ENCODE data around the gene C1QTNF12. TPM values are rescaled to one million over a fixed set of nuclear protein-coding genes. Genes with fewer than 3 reads are reported as not detected.

C1QTNF12 gene
- total RNA-seq, 2 donors from 2014 or later = 2.9 to 12.5 TPM

- Histone ChIP-seq H3K27me3 (replicated peaks; ENCODE audit: insufficient read depth) (no peaks in the 10 kb centered on the region), H3K4me1 (ENCODE audit: control insufficient read depth in 1 of 2, low read depth in 2 of 2) (peaks cover 0 to under 1% of the 10 kb centered on the region in 2 donors), H3K27ac (no peak overlapping the region), H3K9me3 (no peaks in the 10 kb centered on the region), H3K36me3 (peaks cover 54% of the 10 kb centered on the region), H3K4me3 (no peak overlapping the region)
- ATAC-seq (ENCODE audit: insufficient number of reproducible peaks, low FRiP score, low read depth) (no peak), DNase-seq (ENCODE audit: low spot score) (no peak)
- no peak for TF ChIP-seq CTCF (IDR thresholded peaks at IDR 0.05)
Measured at GRCh38 chr1:1223891-1224290, 22.6 kb downstream of the C1QTNF12 start.

GRCh38 chr1:1223321-1223720 is 23.2 kb downstream of the C1QTNF12 start:
- no peak for DNase-seq (ENCODE audit: low spot score)

GRCh38 chr1:1222575-1223225 is 23.8 kb downstream of the C1QTNF12 start:
- no peak for DNase-seq (ENCODE audit: low spot score)
- Histone ChIP-seq H3K27me3 (replicated peaks; ENCODE audit: insufficient read depth) (no peaks in the 10 kb centered on the region), H3K36me3 (peaks cover 57% of the 10 kb centered on the region), H3K27ac (no peak overlapping the region), H3K9me3 (no peaks in the 10 kb centered on the region), H3K4me3 (no peak overlapping the region), H3K4me1 (ENCODE audit: control insufficient read depth in 1 of 2, low read depth in 2 of 2) (no peaks in the 10 kb centered on the region)
- TF ChIP-seq CTCF (IDR thresholded peaks at IDR 0.05) = no peak
- no peak for ATAC-seq (ENCODE audit: insufficient number of reproducible peaks, low FRiP score, low read depth)

More at GRCh38 chr1:1223321-1223720, 23.2 kb downstream of the C1QTNF12 start:
- H3K9me3 ChIP-seq = no peaks in the 10 kb centered on the region
- peaks cover 57% of the 10 kb centered on the region for H3K36me3 ChIP-seq
- ATAC-seq (ENCODE audit: insufficient number of reproducible peaks, low FRiP score, low read depth) = no peak
- no peaks in the 10 kb centered on the region for H3K4me1 ChIP-seq (ENCODE audit: control insufficient read depth in 1 of 2, low read depth in 2 of 2)
- no peak overlapping the region for H3K27ac ChIP-seq
- no peaks in the 10 kb centered on the region for H3K27me3 ChIP-seq (replicated peaks; ENCODE audit: insufficient read depth)
- TF ChIP-seq CTCF (IDR thresholded peaks at IDR 0.05) = no peak
- no peak overlapping the region for H3K4me3 ChIP-seq

- Histone ChIP-seq H3K4me1 (ENCODE audit: control insufficient read depth in 1 of 2, low read depth in 2 of 2) (no peaks in the 10 kb centered on the region), H3K9me3 (no peaks in the 10 kb centered on the region), H3K27ac (no peak overlapping the region), H3K27me3 (replicated peaks; ENCODE audit: insufficient read depth) (no peaks in the 10 kb centered on the region), H3K36me3 (peaks cover 59% of the 10 kb centered on the region), H3K4me3 (no peak overlapping the region)
- DNase-seq (ENCODE audit: low spot score) (no peak), ATAC-seq (ENCODE audit: insufficient number of reproducible peaks, low FRiP score, low read depth) (no peak)
- TF ChIP-seq CTCF (IDR thresholded peaks at IDR 0.05) = no peak
Measured at GRCh38 chr1:1221887-1222574, 24.5 kb downstream of the C1QTNF12 start.

- Histone ChIP-seq H3K36me3 (peaks cover 59% of the 10 kb centered on the region), H3K27ac (no peak overlapping the region), H3K27me3 (replicated peaks; ENCODE audit: insufficient read depth) (no peaks in the 10 kb centered on the region), H3K4me3 (no peak overlapping the region), H3K4me1 (ENCODE audit: control insufficient read depth in 1 of 2, low read depth in 2 of 2) (no peaks in the 10 kb centered on the region), H3K9me3 (no peaks in the 10 kb centered on the region)
- TF ChIP-seq CTCF (IDR thresholded peaks at IDR 0.05) = no peak
- ATAC-seq (ENCODE audit: insufficient number of reproducible peaks, low FRiP score, low read depth) (no peak), DNase-seq (ENCODE audit: low spot score) (no peak)
Measured at GRCh38 chr1:1220197-1220596, 26.3 kb downstream of the C1QTNF12 start.
